ENCODE results near the gene GCM1.

The GCM1 gene

GRCh38 chr6:53152576-53152975 lies 3.9 kb upstream of the GCM1 start:
- H3K4me3 ChIP-seq (ENCODE audit: low read depth, low read length), result no peak overlapping the region
- no peak for DNase-seq (ENCODE audit: low read depth)
- no peak for TF ChIP-seq CTCF (conservative IDR thresholded peaks at IDR 0.05; ENCODE audit: low read depth, low read length)

GRCh38 chr6:53151676-53152075 lies 3.0 kb upstream of the GCM1 start:
- H3K4me3 ChIP-seq (ENCODE audit: low read depth, low read length), result no peak overlapping the region
- peak; percentile 57 for TF ChIP-seq CTCF (conservative IDR thresholded peaks at IDR 0.05; ENCODE audit: low read depth, low read length)
- peak; percentile 34 for DNase-seq (ENCODE audit: low read depth)

- no peak overlapping the region for H3K4me3 ChIP-seq (ENCODE audit: low read depth, low read length)
- no peak for TF ChIP-seq CTCF (conservative IDR thresholded peaks at IDR 0.05; ENCODE audit: low read depth, low read length)
- DNase-seq (ENCODE audit: low read depth), result no peak
Observed at GRCh38 chr6:53144802-53145201, 3.8 kb downstream of the GCM1 start.

- DNase-seq (ENCODE audit: low read depth), result no peak
Observed at GRCh38 chr6:53143710-53144109, 4.9 kb downstream of the GCM1 start.

DNA sequence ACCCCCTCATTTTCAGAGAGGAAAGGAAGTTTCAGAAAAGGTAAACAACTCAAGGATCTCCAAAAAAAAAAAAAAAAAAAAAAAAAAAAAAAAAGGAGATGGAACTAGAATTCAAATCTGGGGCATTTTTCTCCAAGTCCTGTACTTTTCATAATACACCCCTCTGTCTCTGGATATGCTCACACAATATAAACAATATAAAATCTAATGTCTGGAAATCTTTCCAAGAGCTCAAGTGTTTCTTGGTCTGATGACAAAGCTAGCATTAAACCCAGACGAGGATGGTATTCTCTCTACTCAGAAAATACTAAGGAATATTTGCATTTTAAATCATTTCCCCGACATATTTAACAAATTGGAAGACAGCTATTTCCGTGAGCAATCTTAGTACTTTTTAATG lies 5.8 kb downstream of the GCM1 start:
- no peak for TF ChIP-seq CTCF (conservative IDR thresholded peaks at IDR 0.05; ENCODE audit: low read depth, low read length)

More at GRCh38 chr6:53143710-53144109, 4.9 kb downstream of the GCM1 start:
- no peak overlapping the region for H3K4me3 ChIP-seq (ENCODE audit: low read depth, low read length)
- TF ChIP-seq CTCF (conservative IDR thresholded peaks at IDR 0.05; ENCODE audit: low read depth, low read length), result no peak

GRCh38 chr6:53139841-53140413 lies 8.7 kb downstream of the GCM1 start:
- no peak for TF ChIP-seq CTCF (conservative IDR thresholded peaks at IDR 0.05; ENCODE audit: low read depth, low read length)
- H3K4me3 ChIP-seq (ENCODE audit: low read depth, low read length), result no peak overlapping the region
- DNase-seq (ENCODE audit: low read depth), result no peak

More for the DNA sequence above, 5.8 kb downstream of the GCM1 start:
- no peak overlapping the region for H3K4me3 ChIP-seq (ENCODE audit: low read depth, low read length)
- DNase-seq (ENCODE audit: low read depth), result no peak

- DNase-seq (ENCODE audit: low read depth), result no peak
- no peak overlapping the region for H3K4me3 ChIP-seq (ENCODE audit: low read depth, low read length)
- TF ChIP-seq CTCF (conservative IDR thresholded peaks at IDR 0.05; ENCODE audit: low read depth, low read length), result no peak
Observed at GRCh38 chr6:53136000-53136609, 12.5 kb downstream of the GCM1 start.

All from choroid plexus epithelial cell (primary cell).